Lung microvascular endothelial cell (primary cell): ENCODE measurements around the gene LOX. TPM values are rescaled to one million over a fixed set of nuclear protein-coding genes. Genes with fewer than 3 reads are reported as not detected.

Experiments used
- DNase-seq, 2 donors: peaks; one replicate each; pipeline versions ENCODE4 v3.0.0 to v3.0.0-alpha.2; 2010; ENCODE audit warnings: low read depth in 2 of 2
- total RNA-seq: library from RNA; depleted of rRNA; stranded (reverse); fragments of >200 nt; gene quantifications from 2 replicates; pipeline ENCODE4 v1.2.1, GENCODE V29; 2014

LOX gene
- total RNA-seq, 1 donor from 2014 or later = 75.4 TPM

DNA sequence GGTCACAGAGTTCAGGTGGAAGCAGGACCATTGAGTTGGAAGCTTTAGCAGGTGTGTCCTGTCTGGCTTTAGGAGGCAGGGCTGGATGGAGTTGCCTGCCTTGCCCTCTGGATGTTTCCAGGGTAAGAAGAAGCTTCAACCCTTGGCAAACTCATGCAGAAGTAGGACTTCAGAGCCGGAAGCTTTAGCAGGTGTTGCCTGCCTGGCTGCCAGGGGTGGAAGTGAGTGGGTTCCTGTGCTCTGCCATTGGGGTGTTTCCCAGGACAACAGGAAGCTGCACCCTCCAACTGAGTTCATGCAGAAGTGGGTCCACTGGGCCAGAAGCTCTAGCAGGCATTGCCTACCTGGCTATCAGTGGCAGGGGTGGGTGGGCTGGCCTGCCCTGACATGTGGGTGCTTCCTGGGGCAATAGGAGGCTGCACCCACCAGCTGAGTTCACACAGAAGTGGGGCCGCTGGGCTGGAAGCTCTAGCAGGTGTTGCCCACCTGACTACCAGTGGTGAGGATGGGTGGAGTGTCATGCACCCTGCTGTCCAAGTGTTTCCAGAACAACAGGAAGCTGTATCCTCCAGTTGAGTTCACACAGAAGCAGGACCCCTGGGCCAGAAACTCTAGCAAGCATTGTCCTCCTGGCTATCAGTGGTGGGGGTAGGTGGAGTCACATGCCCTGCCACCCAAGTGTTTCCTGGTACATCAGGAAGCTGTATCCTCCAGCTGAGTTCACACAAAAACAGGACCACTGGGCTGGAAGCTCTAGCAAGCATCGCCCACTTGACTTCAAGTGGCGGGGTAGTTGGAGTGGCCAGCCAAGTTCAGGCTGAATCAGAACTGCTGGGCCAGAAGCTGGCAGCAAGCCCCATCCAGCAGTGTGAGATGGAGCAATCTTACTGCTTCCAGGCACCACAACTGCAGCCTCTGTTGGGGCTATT, 24.6 kb downstream of the LOX start:
- peak; percentile 85 to 86 for DNase-seq

DNA sequence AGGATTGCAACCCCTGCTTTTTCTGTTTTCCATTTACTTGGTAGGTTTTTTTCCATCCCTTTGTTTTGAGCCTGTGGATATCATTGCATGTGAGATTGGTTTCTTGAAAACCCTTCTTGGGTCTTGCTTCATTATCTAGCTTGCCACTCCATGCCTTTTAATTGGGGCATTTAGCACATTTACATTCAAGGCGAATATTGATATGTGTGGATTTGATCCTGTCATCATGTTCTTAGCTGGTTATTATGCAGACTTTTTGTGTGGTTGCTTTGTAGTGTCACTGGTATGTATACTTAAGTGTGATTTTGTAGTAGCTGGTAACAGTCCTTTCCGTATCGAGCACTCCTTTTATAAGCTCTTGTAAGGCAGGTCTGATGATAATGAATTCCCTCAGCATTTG, 26.5 kb downstream of the LOX start:
- no peak for DNase-seq

DNA sequence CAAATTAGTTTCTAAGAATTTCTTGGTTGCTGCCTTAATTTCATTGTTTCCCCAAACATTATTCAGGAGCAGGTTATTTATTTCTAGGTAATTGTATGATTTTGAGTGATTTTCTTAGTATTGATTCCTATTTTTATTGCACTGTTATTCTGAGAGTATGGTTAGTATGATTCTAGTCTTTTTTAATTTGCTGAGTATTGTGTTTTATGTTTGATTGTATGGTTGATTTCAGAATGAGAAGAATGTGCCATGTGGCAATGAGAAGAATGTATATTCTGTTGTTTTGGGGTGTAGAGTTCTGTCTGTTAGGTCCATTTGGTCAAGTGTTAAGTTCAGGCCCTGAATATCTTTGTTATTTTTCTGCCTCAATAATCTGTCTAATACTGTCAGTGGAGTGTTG, 27.1 kb downstream of the LOX start:
- DNase-seq = no peak

DNA sequence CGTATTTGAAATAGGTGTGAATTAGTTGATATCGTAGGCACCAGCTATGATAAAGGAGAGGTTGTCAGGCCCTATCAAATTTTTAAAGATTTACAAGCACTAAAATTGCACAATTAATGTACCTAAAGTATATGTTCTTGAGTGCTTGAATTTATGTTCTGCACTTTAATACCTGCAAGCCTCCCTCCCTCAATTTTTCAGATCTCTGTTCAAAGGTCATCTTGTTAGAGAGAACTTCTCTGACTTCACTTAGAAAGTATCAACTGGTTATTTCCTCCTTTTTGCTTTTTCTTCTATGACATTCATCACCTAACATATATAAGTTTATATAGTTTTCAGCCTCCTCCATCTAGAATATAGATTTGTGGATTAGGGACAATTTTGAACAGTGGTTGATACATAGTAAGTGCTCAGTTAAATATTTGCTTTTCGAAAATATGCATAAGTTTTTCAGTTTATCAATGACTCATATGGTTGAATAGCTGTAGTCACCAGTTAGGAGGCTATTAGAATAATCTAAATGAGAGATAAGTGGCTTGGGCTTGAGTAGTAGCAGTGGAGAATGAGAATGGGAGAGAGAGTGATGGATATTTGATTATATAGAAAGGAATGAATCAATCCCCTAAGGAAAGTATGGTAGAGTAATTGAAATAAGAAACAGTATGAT, 37.3 kb downstream of the LOX start:
- DNase-seq = no peak

DNA sequence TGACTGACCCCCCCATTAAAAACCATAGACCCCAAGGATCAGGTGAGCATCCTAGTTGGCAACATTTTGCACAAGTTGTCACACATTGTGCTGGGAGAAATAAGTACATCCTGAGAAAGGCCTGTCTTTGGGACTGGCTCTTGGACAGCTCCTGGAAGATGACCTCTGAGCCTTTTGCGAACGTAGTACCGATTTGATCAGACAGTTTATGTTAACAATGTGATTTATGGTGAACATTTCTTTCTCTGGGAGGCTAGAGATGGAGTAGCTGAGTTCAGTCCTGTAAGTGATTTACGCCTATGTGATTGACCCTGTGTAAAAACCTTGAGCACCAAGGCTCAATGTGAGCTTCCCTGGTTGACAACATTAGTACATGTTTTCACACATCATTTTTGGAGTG, 41.7 kb downstream of the LOX start:
- no peak for DNase-seq

DNA sequence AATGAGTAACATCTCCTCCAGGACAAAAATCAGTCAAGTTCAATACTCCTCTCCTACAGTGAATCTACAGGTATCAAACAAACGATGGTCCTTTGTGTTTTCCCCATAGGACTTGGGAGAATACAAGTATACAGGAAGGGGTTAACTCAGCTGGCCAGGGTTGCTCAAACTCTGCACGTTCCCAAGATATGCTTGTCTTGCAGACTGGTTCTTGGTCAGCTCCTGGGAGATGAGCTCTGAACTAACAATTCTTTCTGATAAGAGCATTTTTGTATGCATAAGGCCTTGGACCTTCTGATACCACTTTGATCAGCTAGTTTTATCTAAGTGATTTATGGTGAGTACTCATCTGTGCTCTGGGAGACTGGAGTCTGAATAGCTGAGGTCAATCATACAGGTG, 42.1 kb downstream of the LOX start:
- no peak for DNase-seq

DNA sequence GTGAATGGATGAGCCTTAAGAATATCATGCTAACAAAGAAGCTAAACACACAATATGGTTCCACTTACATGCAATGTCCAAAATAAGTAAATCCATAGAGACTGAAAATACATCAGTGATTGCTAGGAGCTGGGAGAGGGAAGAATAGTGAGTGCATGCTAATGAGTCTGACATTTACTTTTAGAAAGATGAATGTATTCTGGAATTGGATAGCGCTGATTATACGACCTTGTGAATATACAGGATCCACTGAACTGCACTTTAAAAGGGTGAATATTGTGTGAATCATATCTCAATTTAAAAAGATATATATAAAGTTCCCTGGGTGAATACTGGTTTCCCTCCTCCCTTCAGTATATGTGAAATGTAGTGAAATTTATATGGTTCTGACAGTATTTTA, 46.2 kb downstream of the LOX start:
- no peak for DNase-seq

DNA sequence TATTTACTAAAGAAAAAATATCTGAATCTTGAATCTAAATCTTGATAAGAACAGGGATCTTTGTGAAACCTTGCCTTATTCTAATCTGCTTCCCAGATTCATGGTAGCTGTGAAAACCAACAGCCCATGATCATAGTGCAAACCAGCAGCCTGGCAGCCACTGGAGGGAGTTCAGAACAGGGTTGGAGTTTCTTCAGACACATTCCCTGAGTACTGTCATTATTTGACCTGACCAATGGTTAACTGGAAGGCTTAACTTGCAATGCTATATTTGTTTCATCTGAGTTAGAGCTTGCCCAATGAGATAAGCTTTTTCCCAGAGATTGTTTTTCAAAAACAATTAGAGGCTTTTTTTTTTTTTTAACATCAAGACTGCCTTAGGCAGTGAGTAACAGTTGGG, 47.8 kb downstream of the LOX start:
- no peak for DNase-seq

DNA sequence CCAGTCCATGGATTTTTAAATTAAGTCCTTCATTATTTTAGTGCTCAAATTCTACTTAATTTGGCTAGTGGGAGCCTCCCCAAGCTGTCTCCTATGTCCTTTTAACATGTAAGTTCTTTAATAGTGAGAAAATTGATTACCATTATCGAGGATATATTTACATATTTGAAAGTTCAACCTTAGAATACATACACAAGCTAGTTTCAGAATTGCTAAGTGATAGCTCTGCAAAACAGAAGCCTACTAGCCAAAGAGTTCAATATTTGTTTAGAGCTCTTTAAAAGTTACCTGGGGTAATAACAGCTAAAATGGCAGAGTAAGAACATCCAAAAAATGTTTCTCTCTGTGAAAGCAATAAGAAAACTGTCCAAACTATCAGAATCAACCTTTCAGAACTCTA, 48.2 kb downstream of the LOX start:
- DNase-seq = no peak

DNA sequence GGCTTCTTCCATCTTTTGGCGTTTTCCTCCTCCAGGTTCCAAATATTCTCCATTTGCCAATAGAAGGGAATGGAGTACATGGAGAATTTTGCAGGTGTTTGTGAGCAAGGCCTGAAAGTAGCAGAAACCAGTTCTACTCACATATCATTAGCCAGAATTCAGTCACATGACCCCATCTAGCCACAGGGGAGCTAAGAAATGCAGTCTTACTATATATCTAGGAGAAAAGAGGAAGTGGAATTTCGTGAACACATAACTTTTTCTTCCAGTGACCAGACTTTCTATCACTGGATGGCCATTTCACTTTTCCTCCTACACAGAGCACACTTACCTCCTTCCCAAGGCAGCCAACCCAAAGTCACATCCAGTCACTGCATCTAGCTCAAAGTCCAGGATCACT, 55.1 kb downstream of the LOX start:
- DNase-seq = no peak

DNA sequence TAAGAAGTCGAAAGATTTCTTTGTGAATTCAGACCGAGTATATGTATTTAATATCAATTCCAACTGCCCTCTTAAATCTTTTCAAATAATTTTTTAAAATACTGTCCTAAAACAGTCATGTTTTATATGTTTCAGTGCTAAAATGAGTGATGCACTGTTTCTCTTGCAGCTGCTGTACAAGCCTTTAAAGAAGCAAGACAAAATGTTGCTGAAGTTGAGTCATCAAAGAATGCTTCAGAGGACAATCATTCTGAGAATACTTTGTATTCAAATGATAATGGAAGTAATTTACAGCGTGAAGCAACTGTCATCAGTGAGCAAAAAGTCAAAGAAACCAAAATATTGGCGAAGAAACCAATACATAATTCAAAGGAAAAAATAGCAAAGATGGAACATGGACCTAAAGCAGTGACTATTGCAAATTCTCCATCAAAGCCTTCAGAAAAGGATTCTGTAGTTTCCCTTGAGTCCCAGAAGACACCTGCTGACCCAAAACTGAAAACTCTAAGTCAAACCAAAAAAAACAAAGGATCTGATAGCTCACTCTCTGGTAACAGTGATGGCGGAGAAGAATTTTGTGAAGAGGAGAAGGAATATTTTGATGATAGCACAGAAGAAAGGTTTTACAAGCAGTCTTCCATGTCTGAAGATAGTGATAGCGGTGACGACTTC, 58.0 kb downstream of the LOX start:
- DNase-seq = peak in 1 of 2 donors; percentile 2

DNA sequence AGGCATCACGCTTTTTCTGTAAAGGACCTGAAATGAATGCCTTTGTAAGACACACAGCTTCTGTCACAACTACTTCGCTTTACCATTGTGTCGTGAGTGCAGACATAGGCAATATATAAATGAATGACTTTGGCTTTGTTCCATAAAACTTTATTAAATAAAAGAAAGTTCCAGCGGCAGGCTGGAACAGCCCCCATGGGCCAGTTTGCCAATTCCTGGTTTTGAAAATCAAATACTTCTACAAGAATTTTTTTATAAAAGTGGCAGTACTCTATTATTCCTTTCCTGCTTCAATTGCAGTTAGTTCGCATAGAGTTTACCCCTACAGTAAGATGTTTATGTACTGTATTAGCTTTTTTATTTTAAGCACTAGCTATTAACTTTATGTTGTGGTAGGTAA, 62.6 kb downstream of the LOX start:
- peak in 1 of 2 donors; percentile 19 for DNase-seq

DNA sequence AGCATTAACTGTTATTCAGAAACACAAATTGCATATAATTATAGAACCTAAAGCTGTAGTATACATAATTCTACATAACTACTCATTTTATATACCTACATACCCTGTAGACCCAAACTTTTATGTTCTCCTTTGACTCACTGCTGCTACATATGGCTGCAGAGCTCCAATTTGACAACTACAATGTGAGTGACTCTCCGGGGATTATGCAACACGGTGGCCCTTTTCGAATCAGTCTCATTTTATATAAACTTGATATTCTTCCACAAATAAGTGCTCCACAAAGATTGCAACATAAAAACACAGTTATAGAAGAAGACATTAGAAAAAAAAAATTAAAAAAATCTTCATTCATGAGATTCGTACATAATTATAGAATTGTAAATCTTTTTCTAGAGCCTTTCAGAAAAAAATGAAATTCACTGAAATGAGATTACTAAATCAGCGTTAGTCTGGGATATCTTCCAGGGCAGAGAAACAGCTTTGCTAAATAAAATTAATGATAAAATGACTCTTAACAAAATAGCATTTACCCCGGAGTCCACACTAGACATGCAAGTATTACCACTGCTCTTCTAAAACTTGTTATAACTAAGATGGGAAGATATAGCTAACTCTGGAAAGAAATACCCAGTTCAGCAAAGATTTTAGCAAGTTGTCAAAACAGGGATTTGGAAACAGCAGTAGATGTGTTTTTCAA, 63.7 kb downstream of the LOX start:
- DNase-seq = no peak

Other genes with a start within 250 kb of the LOX start
- not detected in 2 replicates for gene FTMT, start 226.4 kb downstream of the LOX start, total RNA-seq
- 11.1 and 20.0 TPM in 2 replicates for gene SRFBP1, start 116.3 kb downstream of the LOX start, total RNA-seq
- gene ZNF474, start 51.3 kb upstream of the LOX start, total RNA-seq = not detected in 2 replicates
- 10.7 and 160 TPM in 2 replicates for gene SNCAIP, start 234.0 kb upstream of the LOX start, total RNA-seq